GDM1 (cell line): ENCODE data around the gene SUPT4H1.

ENCODE experiments used
- DNase-seq: peaks from one replicate; lab custom pipeline; 2025; lab: John Stamatoyannopoulos, UW

SUPT4H1 gene

GRCh38 chr17:58317421-58318064 is 34.5 kb downstream of the SUPT4H1 start:
- DNase-seq, result peak; percentile 67

- no peak for DNase-seq
These were observed 35.6 kb downstream of the SUPT4H1 start for GRCh38 chr17:58316260-58316960.

GRCh38 chr17:58315750-58316149 is 36.3 kb downstream of the SUPT4H1 start:
- no peak for DNase-seq

- no peak for DNase-seq
These were observed 36.7 kb downstream of the SUPT4H1 start for GRCh38 chr17:58315281-58315711.

- DNase-seq, result no peak
These were observed 37.3 kb downstream of the SUPT4H1 start for GRCh38 chr17:58314706-58315015.

GRCh38 chr17:58313815-58314705 is 37.9 kb downstream of the SUPT4H1 start:
- no peak for DNase-seq

GRCh38 chr17:58312829-58313228 is 39.2 kb downstream of the SUPT4H1 start:
- no peak for DNase-seq

GRCh38 chr17:58312021-58312630 is 39.9 kb downstream of the SUPT4H1 start:
- no peak for DNase-seq

GRCh38 chr17:58311429-58311894 is 40.5 kb downstream of the SUPT4H1 start:
- no peak for DNase-seq

- no peak for DNase-seq
These were observed 41.2 kb downstream of the SUPT4H1 start for GRCh38 chr17:58310511-58311428.

GRCh38 chr17:58309918-58310259 is 42.1 kb downstream of the SUPT4H1 start:
- no peak for DNase-seq

- no peak for DNase-seq
These were observed 42.8 kb downstream of the SUPT4H1 start for GRCh38 chr17:58308985-58309917.

- DNase-seq, result no peak
These were observed 43.6 kb downstream of the SUPT4H1 start for GRCh38 chr17:58308173-58308984.

GRCh38 chr17:58307468-58308172 is 44.4 kb downstream of the SUPT4H1 start:
- no peak for DNase-seq

GRCh38 chr17:58306131-58306951 is 45.7 kb downstream of the SUPT4H1 start:
- DNase-seq, result no peak

- DNase-seq, result no peak
These were observed 46.4 kb downstream of the SUPT4H1 start for GRCh38 chr17:58305626-58306025.

GRCh38 chr17:58304750-58305486 is 47.1 kb downstream of the SUPT4H1 start:
- DNase-seq, result no peak
